ENCODE data around the gene GSTT4.
"Not testable (repeated sequence)": the region's sequence is repeated elsewhere in the genome, so short reads cannot be mapped to it uniquely, and the experiment has no call there.

GSTT4 gene

DNA sequence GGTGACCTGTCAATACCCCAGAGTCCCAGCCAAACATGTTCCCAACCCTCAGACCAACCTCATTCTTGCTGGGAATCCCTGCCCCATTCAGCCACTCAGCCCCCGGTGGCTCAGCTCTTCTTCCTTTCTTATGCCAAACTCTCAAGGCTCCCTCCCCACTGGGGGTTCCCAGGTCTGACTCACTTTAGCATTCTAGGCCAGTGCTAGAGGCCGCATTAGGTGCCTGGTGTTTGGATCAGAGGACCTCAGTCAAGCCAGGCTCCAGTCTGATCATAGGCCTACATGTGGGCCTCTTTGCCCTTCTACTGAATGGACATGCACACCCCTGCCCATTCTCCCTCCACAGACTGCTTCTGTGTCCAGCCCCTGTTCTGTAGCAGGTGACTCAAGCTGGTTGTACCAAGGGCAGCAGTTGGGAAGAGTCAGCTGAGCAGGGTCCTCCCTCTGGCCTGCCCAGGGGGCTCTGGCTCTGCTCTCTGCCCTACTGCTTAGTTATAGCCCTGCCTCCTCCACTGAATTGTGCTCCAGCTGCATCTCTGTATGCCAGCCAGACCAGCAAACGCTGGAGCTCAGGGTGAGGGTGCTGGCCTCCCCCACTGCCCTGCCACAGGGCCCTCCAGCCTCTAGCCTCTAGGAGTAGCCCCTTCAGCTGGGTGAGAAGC is 15.5 kb downstream of the GSTT4 start:
- DNase-seq, result not testable (repeated sequence)

DNA sequence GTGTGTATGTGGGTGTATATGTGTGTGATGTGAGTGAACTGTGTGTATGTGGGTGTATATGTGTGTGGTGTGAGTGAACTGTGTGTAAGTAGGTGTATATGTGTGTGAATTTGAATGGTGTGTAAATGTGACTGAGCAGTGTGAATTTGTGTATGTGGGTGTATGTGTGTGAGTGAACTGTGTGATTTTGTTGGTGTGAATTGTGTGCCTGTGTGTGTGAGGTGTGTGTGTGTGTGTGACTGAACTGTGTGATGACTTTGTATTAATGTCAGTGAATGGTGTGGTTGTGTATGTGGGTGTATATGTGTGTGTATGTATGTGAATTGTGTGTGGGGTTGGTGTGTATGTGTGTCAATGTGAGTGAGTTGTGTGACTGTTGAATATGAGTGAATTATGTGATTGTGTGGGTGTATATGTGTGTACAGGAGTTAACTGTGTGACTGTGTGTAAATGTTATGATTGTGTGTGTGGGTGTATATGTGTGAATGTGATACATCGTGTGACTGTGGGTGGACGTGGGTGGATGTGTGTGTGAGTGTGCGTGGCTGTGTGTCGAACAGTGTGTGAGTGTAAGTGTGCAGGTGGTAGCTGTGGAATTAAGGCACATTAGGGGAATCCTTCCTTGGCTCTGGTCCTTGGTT is 18.6 kb downstream of the GSTT4 start:
- DNase-seq, result not testable (repeated sequence)

DNA sequence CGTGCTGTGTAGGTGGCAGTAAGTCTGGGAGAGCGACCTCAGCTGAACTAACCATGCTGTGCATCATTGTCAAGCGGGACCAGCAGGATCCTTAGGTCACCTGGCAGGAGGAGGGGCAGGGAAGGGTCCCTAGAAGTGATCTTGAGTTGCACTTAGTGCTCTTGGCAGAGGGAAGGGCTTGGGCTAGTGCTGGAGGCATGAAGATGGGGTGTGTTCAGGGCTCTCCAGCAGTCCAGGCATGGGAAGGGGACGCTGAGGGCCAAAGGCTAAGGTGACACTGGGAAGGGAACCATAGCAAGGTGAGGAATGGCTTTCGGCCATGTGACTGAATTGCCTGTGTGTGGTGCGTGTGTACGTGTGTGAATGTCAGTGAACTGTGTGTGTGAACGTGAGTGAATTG is 19.2 kb downstream of the GSTT4 start:
- DNase-seq, result not testable (repeated sequence)

DNA sequence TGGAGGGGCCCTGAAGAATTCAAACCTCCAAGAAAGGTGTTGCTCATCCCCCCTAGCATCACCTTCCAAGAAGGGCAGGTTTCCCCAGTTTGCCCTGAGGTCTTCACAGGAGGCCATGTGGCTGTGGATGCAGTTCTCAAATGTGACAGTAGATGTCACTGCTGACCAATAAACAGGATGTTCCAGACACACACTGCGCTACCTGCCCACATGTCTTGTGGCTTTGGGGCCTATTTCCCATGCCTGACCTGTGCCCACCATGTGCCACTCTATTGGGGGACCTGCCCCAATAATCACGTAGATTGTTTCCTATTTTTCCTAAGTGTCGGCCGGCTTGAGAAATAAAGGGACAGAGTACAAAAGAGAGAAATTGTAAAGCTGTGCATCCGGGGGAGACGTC is 20.8 kb downstream of the GSTT4 start:
- DNase-seq, result peak in 8 of 51 donors; percentile 8 to 62 (median 24)

- not testable (repeated sequence) for DNase-seq
Observed at GRCh38 chr22:23980567-23980966, 24.7 kb downstream of the GSTT4 start.

DNA sequence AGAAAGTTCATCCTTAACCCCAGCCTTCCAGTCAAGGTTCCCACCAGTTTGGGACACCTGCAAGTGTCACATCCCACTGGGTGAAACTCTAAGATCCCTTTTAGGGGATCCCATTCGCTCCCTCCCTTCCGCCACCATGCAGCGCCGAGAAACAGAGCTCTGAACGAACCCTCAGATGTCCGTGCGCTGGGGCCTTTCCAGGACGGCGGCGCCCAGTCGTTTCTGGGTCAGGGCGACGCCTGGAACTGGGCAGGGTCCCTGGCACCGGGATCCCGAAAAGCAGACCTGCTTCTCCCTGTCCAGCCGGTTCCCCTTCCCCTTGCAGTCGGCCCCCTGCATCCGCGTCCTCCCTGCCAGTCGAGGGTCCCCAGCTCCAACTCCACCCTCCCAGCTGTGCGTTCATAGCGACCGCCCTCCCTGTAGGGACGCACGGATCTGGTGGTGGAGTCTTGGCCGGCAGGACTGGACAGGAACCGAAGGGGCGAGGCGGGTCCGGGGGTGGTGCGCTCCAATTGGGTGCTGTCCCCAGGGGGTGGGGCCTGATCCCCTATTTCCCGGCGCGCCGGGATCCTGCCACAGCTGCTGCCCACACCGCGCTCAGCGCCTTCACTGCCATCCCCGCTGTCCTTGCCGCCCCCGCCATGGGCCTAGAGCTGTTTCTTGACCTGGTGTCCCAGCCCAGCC is 25.6 kb downstream of the GSTT4 start, which contains the start of gene GSTT2:
TSS of gene GSTT2 (plus strand) at position 578 of the 684 bp plus-strand sequence.
- not testable (repeated sequence) for DNase-seq

- DNase-seq, result not testable (repeated sequence)
Observed at GRCh38 chr22:23977304-23977703, 27.9 kb downstream of the GSTT4 start.

- DNase-seq, result not testable (repeated sequence)
Observed at GRCh38 chr22:23974836-23975352, 30.4 kb downstream of the GSTT4 start.

DNA sequence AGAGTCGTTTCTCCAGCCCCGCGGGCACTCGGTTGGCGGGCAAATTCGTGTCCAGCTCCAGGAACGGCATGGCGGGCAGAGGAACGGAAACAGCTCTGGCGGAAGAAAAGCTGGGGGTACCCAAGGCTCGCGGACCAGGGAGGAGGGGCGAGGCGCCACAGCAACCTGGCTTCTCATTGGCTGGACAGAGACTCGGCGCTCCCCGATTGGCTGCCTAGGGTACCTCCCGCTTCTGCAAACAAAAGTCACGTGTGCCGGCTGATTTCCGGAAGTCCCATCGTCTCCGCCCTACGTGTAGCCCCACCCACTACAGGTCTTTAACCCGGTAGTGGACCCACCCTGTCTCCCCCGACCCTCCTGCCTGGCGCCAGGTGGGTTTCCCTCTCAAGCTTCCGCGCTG is 30.9 kb downstream of the GSTT4 start, which contains the start of gene DDT:
TSS of gene DDT (minus strand) at position 97 of the 400 bp plus-strand sequence. CDS start at position 70, 27 bp downstream.
- not testable (repeated sequence) for DNase-seq

- DNase-seq, result not testable (repeated sequence)
Observed at GRCh38 chr22:23971927-23972326, 33.3 kb downstream of the GSTT4 start.

- DNase-seq, result no peak
Observed at GRCh38 chr22:23970816-23971486, 34.3 kb downstream of the GSTT4 start.

DNA sequence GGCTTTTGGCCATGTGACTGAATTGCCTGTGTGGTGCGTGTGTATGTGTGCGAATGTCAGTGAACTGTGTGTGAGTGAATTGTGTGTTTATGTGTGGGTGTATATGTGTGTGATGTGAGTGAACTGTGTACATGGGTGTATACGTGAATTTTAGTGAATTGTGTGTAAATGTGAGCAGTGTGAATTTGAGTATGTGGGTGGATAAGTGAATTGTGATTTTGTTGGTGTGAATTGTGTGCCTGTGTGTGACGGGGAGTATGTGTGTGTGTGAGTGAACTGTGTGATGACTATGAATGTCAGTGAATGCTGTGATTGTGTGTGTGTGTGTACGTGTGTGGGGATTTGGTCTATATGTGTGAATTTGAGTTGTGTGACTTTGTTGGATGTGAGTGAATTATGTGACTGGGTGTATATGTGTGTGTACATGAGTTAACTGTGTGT is 35.0 kb downstream of the GSTT4 start:
- DNase-seq, result no peak

GRCh38 chr22:23969071-23969470 is 36.2 kb downstream of the GSTT4 start:
- DNase-seq, result no peak

DNA sequence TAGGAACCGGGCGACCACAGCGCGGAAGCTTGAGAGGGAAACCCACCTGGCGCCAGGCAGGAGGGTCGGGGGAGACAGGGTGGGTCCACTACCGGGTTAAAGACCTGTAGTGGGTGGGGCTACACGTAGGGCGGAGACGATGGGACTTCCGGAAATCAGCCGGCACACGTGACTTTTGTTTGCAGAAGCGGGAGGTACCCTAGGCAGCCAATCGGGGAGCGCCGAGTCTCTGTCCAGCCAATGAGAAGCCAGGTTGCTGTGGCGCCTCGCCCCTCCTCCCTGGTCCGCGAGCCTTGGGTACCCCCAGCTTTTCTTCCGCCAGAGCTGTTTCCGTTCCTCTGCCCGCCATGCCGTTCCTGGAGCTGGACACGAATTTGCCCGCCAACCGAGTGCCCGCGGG is 38.7 kb downstream of the GSTT4 start, which contains the start of gene DDTL:
TSS of gene DDTL (plus strand) at position 321 of the 400 bp plus-strand sequence. CDS start at position 348, 27 bp downstream.
- not testable (repeated sequence) for DNase-seq

GRCh38 chr22:23966094-23966493 is 39.2 kb downstream of the GSTT4 start:
- DNase-seq, result not testable (repeated sequence)

- DNase-seq, result not testable (repeated sequence)
Observed at GRCh38 chr22:23961084-23961771, 44.0 kb downstream of the GSTT4 start, which contains the start of gene GSTT2B. GSTT2B (minus strand) TSS chr22:23961195; CDS start chr22:23961131, 64 bp downstream.

GRCh38 chr22:23956301-23956900 is 48.9 kb downstream of the GSTT4 start:
- DNase-seq, result peak in 49 of 51 donors; percentile 7 to 92 (median 59)

DNA sequence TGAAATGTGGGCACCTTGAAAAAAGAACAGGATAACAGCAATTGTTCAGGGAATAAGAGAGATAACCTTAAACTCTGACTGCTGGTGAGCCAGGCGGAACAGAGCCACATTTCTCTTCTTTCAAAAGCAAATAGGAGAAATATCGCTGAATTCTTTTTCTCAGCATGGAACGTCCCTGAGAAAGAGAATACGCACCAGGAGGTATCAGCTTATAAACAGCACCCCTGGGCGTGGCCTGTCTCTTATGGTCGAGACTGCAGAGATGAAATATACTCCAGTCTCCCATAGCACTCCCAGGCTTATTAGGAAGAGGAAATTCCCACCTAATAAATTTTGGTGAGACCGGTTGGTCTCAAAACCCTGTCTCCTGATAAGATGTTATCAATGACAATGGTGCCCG is 49.4 kb downstream of the GSTT4 start:
- DNase-seq, result not testable (repeated sequence)

DNA sequence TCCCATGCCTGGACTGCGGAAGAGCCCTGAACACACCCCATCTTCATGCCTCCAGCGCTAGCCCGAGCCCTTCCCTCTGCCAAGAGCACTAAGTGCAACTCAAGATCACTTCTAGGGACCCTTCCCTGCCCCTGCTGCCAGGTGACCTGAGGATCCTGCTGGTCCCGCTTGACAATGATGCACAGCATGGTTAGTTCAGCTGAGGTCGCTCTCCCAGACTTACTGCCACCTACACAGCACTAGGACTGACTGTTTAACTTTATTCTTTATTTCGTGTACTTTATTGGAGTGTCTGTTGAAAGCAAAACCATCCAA is 50.3 kb downstream of the GSTT4 start:
- not testable (repeated sequence) for DNase-seq

Data from hypothalamus (tissue), 51 donors.